Hematopoietic multipotent progenitor cell treated with erythropoietin and hydrocortisone succinate and interleukin-3 and kit ligand, for 8 days (in vitro differentiated cells): ENCODE results near the gene CBX7.
A peak's percentile ranks its signal among the peaks of the same experiment; 100 is the strongest.

Experiments used
- DNase-seq: peaks from one replicate; pipeline ENCODE4 v3.0.0-alpha.2; 2015

Gene CBX7

GRCh38 chr22:39146256-39147101, 6.0 kb downstream of the CBX7 start:
- peak; percentile 49 for DNase-seq

DNA sequence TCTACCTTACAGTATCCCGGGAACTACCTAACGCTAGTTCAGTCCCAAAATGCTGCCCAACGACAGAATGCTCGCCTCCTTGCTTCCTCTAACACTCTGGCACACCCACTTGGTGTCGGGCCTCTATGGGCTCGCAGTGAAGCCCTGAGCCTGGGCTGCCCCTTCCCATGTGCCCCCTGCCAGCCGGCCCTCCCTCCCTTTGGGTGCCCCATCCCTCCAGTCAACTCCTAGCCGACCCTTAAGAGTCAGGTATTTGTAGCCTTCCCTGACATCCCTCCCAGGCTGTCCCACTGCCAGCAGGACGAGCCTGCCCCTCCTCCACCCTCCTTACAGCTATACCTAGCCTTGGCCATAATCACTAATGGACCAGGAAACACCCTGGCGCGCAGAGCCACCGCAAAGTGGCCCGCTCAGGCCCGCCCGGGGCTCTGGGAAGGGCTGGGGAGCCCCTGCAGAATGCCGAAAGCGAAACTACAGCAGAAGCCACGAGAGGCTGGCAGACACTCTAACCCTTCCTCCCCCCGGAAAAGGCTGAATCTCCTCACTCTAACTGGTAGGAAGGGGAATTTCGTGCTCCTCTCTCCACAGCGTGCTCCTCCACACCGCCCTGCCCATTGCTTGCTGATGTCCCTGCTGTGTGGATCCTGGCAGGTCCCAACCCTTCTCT, 8.2 kb downstream of the CBX7 start:
- DNase-seq = peak; percentile 48

DNA sequence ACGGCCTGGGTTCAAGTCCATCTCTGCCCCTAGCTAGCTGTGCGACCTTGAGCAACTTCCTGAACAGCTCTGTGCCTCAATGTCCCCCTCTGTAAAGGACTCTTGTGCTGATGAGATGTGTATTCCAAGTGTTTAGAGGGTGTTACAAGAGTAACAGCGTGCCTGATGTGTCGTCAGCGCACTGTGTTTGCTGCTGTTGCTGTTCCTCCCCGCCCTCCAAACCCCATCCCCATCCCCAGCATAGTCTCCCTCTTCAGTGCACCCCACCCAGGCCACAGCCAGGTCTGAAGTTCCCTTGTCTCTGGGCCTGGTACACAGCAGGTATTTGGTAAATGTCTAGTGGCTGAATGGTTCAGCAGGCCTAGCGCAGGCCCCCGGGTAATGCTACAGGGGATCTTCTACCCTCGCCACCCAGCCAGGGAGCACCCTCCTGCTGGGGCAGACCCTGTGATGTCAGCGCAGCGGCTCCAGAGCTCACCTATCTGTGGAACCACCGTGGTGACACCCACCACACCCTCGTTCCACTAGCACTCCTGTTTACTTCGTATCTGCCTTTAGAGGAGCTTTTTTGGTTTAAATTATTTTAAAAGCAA, 10.3 kb downstream of the CBX7 start:
- no peak for DNase-seq

DNA sequence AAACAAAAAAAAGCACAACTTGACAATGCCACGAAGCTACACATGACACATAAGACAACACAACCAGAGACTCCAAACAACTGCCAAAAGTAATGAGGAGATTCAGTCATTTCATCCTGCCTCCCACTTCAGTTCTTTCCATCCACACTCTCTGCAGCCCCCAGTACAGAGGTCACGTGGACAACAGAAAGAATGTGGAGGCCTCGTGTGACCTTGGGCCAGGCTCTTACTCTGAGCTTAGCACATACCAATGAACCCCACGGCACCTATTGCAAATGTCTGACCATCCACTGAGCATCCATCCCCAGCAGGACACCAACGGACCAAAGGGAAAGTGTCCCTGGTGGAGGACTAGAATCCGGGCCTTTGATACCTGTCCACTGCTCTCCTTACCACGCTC, 12.5 kb downstream of the CBX7 start:
- no peak for DNase-seq

DNA sequence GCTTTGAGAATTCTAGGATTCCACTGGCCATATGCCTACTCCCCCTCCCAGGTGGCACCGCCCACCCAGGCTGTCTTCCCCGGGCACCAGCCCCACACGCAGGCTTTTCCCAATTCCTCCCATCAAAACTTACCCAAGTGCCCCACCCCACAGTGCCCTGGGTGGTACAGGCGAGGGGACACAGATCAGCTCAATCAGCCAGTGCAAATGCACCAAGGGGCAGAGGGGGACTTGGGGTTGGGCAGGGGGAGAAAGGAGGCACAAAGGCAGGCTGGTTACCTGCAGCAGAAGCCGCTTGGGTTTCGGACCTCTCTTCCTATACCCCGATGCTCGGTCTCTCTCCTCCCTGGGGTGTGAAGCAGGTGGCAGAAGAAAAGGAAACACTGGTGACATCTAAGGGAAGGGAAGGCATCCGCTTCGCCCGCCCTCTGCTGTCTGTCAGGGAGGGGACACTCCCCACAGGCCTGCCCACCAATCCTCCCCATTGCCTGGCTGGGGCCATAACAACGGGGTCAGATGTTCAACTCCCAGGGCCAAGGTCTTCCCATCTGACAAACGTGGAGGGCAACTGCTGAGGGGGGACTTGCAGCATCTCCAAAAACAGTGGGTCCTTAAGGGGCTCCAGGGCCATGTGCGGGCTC, 14.0 kb downstream of the CBX7 start:
- DNase-seq = no peak

- no peak for DNase-seq
Observed at GRCh38 chr22:39136317-39136716, 16.2 kb downstream of the CBX7 start.

DNA sequence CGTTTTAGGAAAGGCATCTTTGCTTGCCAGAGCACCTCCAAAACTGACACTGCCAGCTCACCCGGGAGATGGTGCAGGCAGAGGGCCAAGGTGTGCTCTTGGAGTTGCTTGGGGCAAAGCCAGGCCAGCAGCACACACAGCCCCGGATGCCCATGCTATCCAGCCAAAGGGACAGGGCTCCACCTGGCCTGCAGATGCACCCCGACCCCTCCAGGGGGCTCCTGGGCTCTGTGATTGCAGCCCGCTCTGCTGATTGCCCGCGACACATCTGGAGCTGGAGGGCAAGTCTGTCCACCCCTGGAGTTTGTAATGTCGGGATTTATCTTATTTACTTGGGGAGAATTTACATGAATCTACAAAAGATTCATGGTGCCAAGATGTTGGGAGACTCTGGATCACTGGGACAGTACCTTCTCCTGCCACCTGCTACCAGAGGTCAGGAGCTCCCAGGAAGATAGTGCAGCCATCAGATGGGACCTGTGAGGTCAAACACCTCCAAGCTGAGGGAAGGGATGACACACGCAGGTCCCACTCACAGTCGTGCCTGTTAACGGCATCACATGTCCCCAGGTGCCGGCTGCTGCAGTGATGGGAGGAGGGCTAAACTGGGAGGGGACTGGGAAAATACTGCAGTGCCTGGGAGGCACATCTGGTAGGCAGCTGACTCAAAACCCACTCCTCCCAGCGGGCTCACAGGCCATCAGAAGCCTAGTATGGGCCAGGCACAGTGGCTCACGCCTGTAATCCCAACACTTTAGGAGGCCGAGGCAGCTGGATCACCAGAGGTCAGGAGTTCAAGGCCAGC, 17.2 kb downstream of the CBX7 start:
- peak; percentile 43 for DNase-seq

- DNase-seq = no peak
Observed at GRCh38 chr22:39134366-39135091, 18.0 kb downstream of the CBX7 start.

GRCh38 chr22:39133871-39134270, 18.6 kb downstream of the CBX7 start:
- DNase-seq = no peak

- no peak for DNase-seq
Observed at GRCh38 chr22:39132871-39133524, 19.5 kb downstream of the CBX7 start.

DNA sequence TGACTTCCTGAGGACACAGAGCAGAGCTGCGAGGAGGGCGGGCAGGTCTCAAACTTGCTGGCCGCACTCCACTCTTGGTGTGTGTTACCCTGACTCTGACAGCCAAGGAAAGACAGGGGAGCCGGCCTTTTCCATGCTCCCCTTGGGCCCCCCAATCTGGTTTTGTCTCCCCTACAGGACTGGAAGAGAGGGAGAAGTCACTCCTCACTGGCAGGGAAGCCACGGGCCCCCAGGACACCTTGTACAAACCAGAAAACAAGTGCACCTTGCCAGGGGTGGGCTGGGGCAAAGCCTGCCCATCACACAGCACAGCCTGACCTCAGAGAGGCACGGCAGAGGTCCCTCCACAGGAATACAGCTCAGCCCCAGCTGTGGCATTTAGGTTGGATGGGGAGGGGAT, 20.2 kb downstream of the CBX7 start:
- no peak for DNase-seq

DNA sequence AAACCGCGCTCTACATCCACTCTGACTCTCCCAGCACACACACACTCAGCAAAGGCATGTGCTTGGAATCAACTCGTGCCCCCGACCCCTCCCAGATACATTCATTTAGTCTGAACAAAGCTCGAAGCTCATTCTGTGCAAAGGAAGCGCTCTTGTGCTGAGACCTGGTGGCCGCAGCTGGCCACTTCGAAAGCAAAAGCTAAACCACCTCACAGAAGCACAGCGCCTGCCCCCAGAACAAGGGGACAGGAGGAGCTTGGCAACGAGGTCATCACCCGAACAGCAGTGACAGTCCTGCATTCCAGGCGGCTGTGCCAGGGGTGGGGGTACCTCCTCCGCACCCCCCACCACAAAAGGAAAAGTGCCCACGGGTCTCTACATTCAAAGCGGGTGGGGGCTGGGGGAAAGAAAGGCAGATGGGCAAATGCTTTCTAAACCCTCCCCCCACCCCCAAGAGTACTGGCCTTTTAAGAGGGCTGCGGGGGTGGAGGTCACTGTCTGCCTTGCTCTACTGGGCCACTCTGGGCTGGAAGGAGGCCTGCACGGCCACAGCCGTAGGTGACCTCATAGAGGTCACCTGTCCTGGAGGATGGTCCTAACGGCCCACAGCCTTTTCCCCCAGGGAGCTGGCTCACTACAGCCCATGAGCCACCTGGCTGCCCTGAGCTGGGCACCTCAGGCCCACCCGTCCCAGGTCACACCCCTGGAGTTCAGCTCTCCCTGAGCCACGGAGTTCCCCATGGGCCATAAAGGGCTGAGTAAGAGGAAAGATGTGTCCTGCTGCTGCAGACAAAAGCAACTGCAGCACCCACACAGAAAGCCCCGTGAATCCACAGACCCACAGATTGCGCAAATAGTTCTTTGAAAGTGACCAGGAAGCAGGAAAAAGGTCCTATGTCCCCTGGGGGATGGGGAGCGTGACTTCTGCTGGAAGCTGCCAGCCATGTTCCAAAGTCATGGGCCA, 21.3 kb downstream of the CBX7 start:
- DNase-seq = no peak

- no peak for DNase-seq
Observed at GRCh38 chr22:39130152-39130704, 22.3 kb downstream of the CBX7 start.

GRCh38 chr22:39129746-39130145, 22.7 kb downstream of the CBX7 start:
- DNase-seq = no peak

GRCh38 chr22:39129081-39129480, 23.4 kb downstream of the CBX7 start:
- no peak for DNase-seq

GRCh38 chr22:39128508-39128907, 24.0 kb downstream of the CBX7 start:
- DNase-seq = no peak

DNA sequence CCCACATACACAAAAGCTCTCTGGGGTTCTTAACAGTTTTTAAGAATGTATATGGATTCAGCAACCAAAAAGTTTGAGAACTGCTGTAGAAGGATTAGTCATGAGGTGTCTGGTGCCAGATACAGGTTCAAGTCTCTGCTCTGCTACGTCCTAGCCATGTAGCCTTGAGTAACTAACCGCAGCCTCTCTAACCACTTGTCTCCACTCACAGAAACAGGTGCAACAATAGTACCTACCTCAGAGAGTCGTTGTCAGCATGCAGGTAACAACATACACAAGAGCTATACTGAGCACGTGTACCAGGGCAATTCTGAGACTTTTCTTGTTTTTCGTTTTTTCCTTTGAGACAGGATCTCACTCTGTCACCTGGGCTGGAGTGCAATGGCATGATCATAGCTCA, 26.9 kb downstream of the CBX7 start:
- DNase-seq = no peak

GRCh38 chr22:39123751-39124581, 28.5 kb downstream of the CBX7 start:
- DNase-seq = no peak
